HCT116 (cell line): ENCODE results near the gene ATG10. TPM values are rescaled to one million over a fixed set of nuclear protein-coding genes. Genes with fewer than 3 reads are reported as not detected.
"Not testable (repeated sequence)": the region's sequence is repeated elsewhere in the genome, so short reads cannot be mapped to it uniquely, and the experiment has no call there.

Experiments used
- ATAC-seq: fragments of 200-7000 bp; cut with Tn5 transposase; 2 replicates; pipeline ENCODE4 v1.9.1; 2020; ENCODE audit warnings: mild to moderate bottlenecking, moderate library complexity
- BruUV-seq: library from RNA; stranded (reverse); fragments of 400-500 nt; replicated peaks from 2 replicates; lab custom pipeline; 2021; lab: Mats Ljungman, UMichigan
- CTCF ChIA-PET: fragments of 300-600 bp; sonication (Branson Sonifier 250); formaldehyde crosslinking; loops from one replicate; lab custom pipeline; 2021; ENCODE audit warnings: antibody characterized with exemption; lab: Charles Lee
- POLR2A ChIA-PET: fragments of 300-600, 350-600 bp; sonication (Branson Sonifier 250); formaldehyde crosslinking; loops from one replicate; lab custom pipeline; 2021; ENCODE audit warnings: antibody characterized with exemption; lab: Charles Lee
- RAD21 ChIA-PET, 2 experiments: fragments of 300-600 bp; sonication (Branson Sonifier 250); formaldehyde crosslinking; loops; one replicate each; lab custom pipeline; 2023; ENCODE audit warnings: low total read pairs in 2 of 2; ENCODE audit not compliant: uncharacterized antibody in 2 of 2, unreplicated experiment in 2 of 2, low non-redundant PET in 1 of 2; lab: Charles Lee
- DNase-seq: peaks from one replicate; pipeline ENCODE4 v3.0.0-alpha.2; 2010; ENCODE audit warnings: low read depth, low spot score
- H2AFZ ChIP-seq: fragments of 200-600 bp; shearing (Covaris generic), sonication (generic); 2 replicates; pipeline ENCODE4 v1.6.1; 2017; ENCODE audit warnings: low read depth, mixed run types, mixed read lengths, antibody characterized with exemption, low read length; ENCODE audit not compliant: poor library complexity, severe bottlenecking
- H3K27ac ChIP-seq: 2 replicates; pipeline ENCODE4 v1.5.1; 2012; ENCODE audit warnings: low read depth, low read length
- H3K27me3 ChIP-seq: fragments of 200-600 bp; sonication (generic); 2 replicates; pipeline ENCODE4 v1.6.1; 2016; ENCODE audit warnings: mixed run types, low read length, mixed read lengths; ENCODE audit not compliant: insufficient read depth
- H3K36me3 ChIP-seq, 2 experiments: fragments of 200-500 bp in 1 of 2; fragments of 200-600 bp in 1 of 2; sonication (Bioruptor generic) in 1 of 2; sonication (generic) in 1 of 2; 2 replicates each; pipeline versions ENCODE4 v1.5.1 to v1.6.1; 2014 to 2016; ENCODE audit warnings: low read length in 2 of 2, inconsistent platforms in 1 of 2, mixed read lengths in 1 of 2, mixed run types in 1 of 2; ENCODE audit not compliant: insufficient read depth in 2 of 2, control insufficient read depth in 1 of 2
- H3K4me1 ChIP-seq, 2 experiments: fragments of 200-600 bp in 1 of 2; sonication (generic) in 1 of 2; 2 replicates each; pipeline versions ENCODE4 v1.5.1 to v1.6.1; 2012 to 2017; ENCODE audit warnings: low read length in 2 of 2, inconsistent platforms in 1 of 2, mild to moderate bottlenecking in 1 of 2, mixed read lengths in 1 of 2, mixed run types in 1 of 2, moderate library complexity in 1 of 2; ENCODE audit not compliant: insufficient read depth in 2 of 2, control insufficient read depth in 1 of 2
- H3K4me2 ChIP-seq: fragments of 200-600 bp; sonication (generic); 2 replicates; pipeline ENCODE4 v1.6.1; 2017; ENCODE audit warnings: mixed run types, low read length, mixed read lengths
- H3K4me3 ChIP-seq, 2 experiments: fragments of 200-600 bp in 1 of 2; sonication (generic) in 1 of 2; replicated peaks in 1 of 2; 2 replicates each; pipeline ENCODE4 v1.5.1; 2011 to 2016; ENCODE audit warnings: low read length in 2 of 2, control low read depth in 1 of 2, low read depth in 1 of 2, mild to moderate bottlenecking in 1 of 2, mixed read lengths in 1 of 2, mixed run types in 1 of 2
- H3K79me2 ChIP-seq: fragments of 200-600 bp; sonication (generic); 2 replicates; pipeline ENCODE4 v1.6.1; 2017; ENCODE audit warnings: mild to moderate bottlenecking, mixed run types, low read length, moderate library complexity, mixed read lengths; ENCODE audit not compliant: insufficient read depth
- H3K9ac ChIP-seq: fragments of 200-600 bp; sonication (generic); 2 replicates; pipeline ENCODE4 v1.6.1; 2016; ENCODE audit warnings: low read length, mixed read lengths
- H3K9me2 ChIP-seq: fragments of 200-600 bp; sonication (generic), shearing (Covaris generic); 2 replicates; pipeline ENCODE4 v1.6.1; 2017; ENCODE audit warnings: mixed run types, mild to moderate bottlenecking, moderate library complexity; ENCODE audit not compliant: insufficient read depth
- H3K9me3 ChIP-seq, 2 experiments: fragments of 200-500 bp in 1 of 2; fragments of 200-600 bp in 1 of 2; sonication (Bioruptor generic) in 1 of 2; sonication (generic) in 1 of 2; 2 replicates each; pipeline ENCODE4 v1.6.1; 2014 to 2017; ENCODE audit warnings: low read length in 2 of 2, mixed read lengths in 2 of 2, inconsistent platforms in 1 of 2, low read depth in 1 of 2, mild to moderate bottlenecking in 1 of 2, mixed run types in 1 of 2, moderate library complexity in 1 of 2; ENCODE audit not compliant: control insufficient read depth in 1 of 2, insufficient read depth in 1 of 2
- H4K20me1 ChIP-seq: fragments of 200-600 bp; sonication (generic), shearing (Covaris generic); 2 replicates; pipeline ENCODE4 v1.6.1; 2017; ENCODE audit warnings: mixed run types, mild to moderate bottlenecking, moderate library complexity; ENCODE audit not compliant: insufficient read depth
- EGR1 ChIP-seq: IDR thresholded peaks from 2 replicates; pipeline ENCODE4 v1.6.1; 2012; ENCODE audit warnings: low read depth
- FOSL1 ChIP-seq: IDR thresholded peaks from 2 replicates; pipeline ENCODE4 v1.6.1; 2012; ENCODE audit warnings: low read depth
- JUND ChIP-seq: IDR thresholded peaks from 2 replicates; pipeline ENCODE4 v1.6.1; 2012
- MAX ChIP-seq: IDR thresholded peaks from 2 replicates; pipeline ENCODE4 v1.6.1; 2012
- POLR2AphosphoS5 ChIP-seq: IDR thresholded peaks from 2 replicates; pipeline ENCODE4 v1.6.1; 2011; ENCODE audit warnings: mild to moderate bottlenecking, low read depth, low read length, moderate library complexity
- REST ChIP-seq: IDR thresholded peaks from 2 replicates; pipeline ENCODE4 v1.6.1; 2012; ENCODE audit warnings: low read depth
- TCF7L2 ChIP-seq: IDR thresholded peaks from 2 replicates; pipeline ENCODE4 v1.7.0; 2011; ENCODE audit warnings: borderline replicate concordance, inconsistent platforms; ENCODE audit not compliant: insufficient read depth, insufficient read length; ENCODE audit errors: extremely low read depth
- intact Hi-C: fragments of 100-400 bp; cut with micrococcal nuclease; formaldehyde crosslinking; loops from 2 replicates; pipeline ENCODE4 v1.10.0; 2022
- total RNA-seq: library from RNA; stranded (reverse); gene quantifications from one replicate; pipeline ENCODE4 v1.2.1, GENCODE V29; 2021; ENCODE audit not compliant: unreplicated experiment

The ATG10 gene
- total RNA-seq, 1 experiment from 2014 or later, result 9.4 TPM

GRCh38 chr5:82068042-82068441, 96.2 kb downstream of the ATG10 start:
- H2AFZ ChIP-seq, H3K36me3 ChIP-seq, H3K4me2 ChIP-seq, CTCF ChIA-PET, H3K9ac ChIP-seq, H3K27me3 ChIP-seq, H3K9me2 ChIP-seq, H3K4me1 ChIP-seq, H3K4me3 ChIP-seq, H3K79me2 ChIP-seq, H4K20me1 ChIP-seq, POLR2A ChIA-PET, intact Hi-C loops, BruUV-seq, H3K9me3 ChIP-seq, RAD21 ChIA-PET, ATAC-seq, DNase-seq, H3K27ac ChIP-seq: not testable (repeated sequence)

GRCh38 chr5:82068723-82069122, 96.9 kb downstream of the ATG10 start:
- H3K4me2 ChIP-seq, result no peak overlapping the region
- no peak overlapping the region for H2AFZ ChIP-seq
- no peak overlapping the region for H3K9ac ChIP-seq
- DNase-seq (no peak), ATAC-seq (no peak)
- intact Hi-C loops, result no loop called here
- TF ChIP-seq POLR2AphosphoS5 (no peak), TCF7L2 (no peak), EGR1 (no peak), MAX (no peak), JUND (no peak), REST (no peak), FOSL1 (no peak)
- no peaks in the 10 kb centered on the region for H3K27me3 ChIP-seq
- no TSS peak for BruUV-seq
- no peaks in the 10 kb centered on the region for H3K9me2 ChIP-seq
- H3K27ac ChIP-seq, result no peak overlapping the region
- no peaks in the 10 kb centered on the region for H3K36me3 ChIP-seq
- H3K9me3 ChIP-seq, result no peaks in the 10 kb centered on the region
- POLR2A ChIA-PET, result no interaction called here
- H3K79me2 ChIP-seq, result no peaks in the 10 kb centered on the region
- no peaks in the 10 kb centered on the region for H4K20me1 ChIP-seq
- no peak overlapping the region for H3K4me3 ChIP-seq
- RAD21 ChIA-PET, result no interaction called here
- no peaks in the 10 kb centered on the region for H3K4me1 ChIP-seq
- CTCF ChIA-PET, result no interaction called here
